Measurements from ENCODE around the gene DVL3.

DNA sequence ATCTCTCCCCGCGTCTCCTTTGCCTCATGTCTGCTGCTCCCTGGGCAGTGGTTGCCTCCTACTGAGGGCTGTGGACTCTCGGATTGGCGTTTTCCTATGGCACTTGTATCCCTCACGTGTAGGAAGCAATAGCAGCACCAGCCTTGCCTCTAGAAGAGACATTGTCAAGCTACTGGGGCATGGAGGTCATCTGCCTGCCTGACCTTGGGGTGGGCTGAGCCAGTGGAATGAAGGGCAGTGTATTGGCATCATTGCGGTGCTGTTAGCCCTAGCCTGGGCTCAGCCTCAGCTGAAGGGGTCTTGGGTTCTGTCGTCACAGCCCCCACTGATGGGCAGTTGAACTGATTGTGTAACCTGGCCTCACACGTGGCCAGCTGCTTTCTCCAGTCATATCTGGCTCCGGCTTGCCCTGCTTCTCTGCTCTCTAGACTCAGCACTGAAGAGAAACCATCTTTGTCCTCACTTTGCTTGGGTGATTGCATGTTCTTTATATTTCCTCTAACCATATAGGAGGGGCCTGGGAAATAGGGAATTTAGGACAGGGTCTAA lies 38.9 kb downstream of the DVL3 start:
- TF ChIP-seq CEBPB (IDR thresholded peaks at IDR 0.05; ENCODE audit: borderline replicate concordance in 1 of 2, low read depth in 2 of 2, low read length in 2 of 2) (no peak), HDAC2 (IDR thresholded peaks at IDR 0.05) (no peak), IKZF1 (conservative IDR thresholded peaks at IDR 0.05) (no peak), ZBTB33 (IDR thresholded peaks at IDR 0.05) (no peak)
- TF ChIP-seq, protein P1, sequence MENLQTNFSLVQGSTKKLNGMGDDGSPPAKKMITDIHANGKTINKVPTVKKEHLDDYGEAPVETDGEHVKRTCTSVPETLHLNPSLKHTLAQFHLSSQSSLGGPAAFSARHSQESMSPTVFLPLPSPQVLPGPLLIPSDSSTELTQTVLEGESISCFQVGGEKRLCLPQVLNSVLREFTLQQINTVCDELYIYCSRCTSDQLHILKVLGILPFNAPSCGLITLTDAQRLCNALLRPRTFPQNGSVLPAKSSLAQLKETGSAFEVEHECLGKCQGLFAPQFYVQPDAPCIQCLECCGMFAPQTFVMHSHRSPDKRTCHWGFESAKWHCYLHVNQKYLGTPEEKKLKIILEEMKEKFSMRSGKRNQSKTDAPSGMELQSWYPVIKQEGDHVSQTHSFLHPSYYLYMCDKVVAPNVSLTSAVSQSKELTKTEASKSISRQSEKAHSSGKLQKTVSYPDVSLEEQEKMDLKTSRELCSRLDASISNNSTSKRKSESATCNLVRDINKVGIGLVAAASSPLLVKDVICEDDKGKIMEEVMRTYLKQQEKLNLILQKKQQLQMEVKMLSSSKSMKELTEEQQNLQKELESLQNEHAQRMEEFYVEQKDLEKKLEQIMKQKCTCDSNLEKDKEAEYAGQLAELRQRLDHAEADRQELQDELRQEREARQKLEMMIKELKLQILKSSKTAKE (IDR thresholded peaks at IDR 0.05; ENCODE audit: low read depth, poor library complexity, severe bottlenecking): no peak
- TF ChIP-seq, protein P2, sequence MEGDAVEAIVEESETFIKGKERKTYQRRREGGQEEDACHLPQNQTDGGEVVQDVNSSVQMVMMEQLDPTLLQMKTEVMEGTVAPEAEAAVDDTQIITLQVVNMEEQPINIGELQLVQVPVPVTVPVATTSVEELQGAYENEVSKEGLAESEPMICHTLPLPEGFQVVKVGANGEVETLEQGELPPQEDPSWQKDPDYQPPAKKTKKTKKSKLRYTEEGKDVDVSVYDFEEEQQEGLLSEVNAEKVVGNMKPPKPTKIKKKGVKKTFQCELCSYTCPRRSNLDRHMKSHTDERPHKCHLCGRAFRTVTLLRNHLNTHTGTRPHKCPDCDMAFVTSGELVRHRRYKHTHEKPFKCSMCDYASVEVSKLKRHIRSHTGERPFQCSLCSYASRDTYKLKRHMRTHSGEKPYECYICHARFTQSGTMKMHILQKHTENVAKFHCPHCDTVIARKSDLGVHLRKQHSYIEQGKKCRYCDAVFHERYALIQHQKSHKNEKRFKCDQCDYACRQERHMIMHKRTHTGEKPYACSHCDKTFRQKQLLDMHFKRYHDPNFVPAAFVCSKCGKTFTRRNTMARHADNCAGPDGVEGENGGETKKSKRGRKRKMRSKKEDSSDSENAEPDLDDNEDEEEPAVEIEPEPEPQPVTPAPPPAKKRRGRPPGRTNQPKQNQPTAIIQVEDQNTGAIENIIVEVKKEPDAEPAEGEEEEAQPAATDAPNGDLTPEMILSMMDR (IDR thresholded peaks at IDR 0.05 in 2 of 3, conservative IDR thresholded peaks at IDR 0.05 in 1 of 3; ENCODE audit: control insufficient read depth in 2 of 3, extremely low read depth in 1 of 3, insufficient read depth in 1 of 3, low read depth in 3 of 3, low read length in 3 of 3): no peak
